A549 (cell line): ENCODE measurements around the gene ENO2.

Experiments
- EP300 ChIP-seq, 2 experiments: fragments of >200 bp; sonication (Bioruptor Twin); formaldehyde crosslinking; IDR thresholded peaks; 2 replicates in 1 of 2; 3 replicates in 1 of 2; pipeline ENCODE4 v1.6.1; 2016 to 2017
- JUNB ChIP-seq: fragments of >200 bp; sonication (Bioruptor Twin); formaldehyde crosslinking; IDR thresholded peaks from 2 replicates; pipeline ENCODE4 v1.6.1; 2016
- MYC ChIP-seq: IDR thresholded peaks from 2 replicates; pipeline ENCODE4 v1.6.1; 2012; ENCODE audit warnings: mild to moderate bottlenecking, inconsistent platforms, low read length, improper control_type of control experiment, borderline replicate concordance
- POLR2A ChIP-seq: IDR thresholded peaks from 2 replicates; pipeline ENCODE4 v1.6.1; 2012; ENCODE audit warnings: mild to moderate bottlenecking, low read length

DNA sequence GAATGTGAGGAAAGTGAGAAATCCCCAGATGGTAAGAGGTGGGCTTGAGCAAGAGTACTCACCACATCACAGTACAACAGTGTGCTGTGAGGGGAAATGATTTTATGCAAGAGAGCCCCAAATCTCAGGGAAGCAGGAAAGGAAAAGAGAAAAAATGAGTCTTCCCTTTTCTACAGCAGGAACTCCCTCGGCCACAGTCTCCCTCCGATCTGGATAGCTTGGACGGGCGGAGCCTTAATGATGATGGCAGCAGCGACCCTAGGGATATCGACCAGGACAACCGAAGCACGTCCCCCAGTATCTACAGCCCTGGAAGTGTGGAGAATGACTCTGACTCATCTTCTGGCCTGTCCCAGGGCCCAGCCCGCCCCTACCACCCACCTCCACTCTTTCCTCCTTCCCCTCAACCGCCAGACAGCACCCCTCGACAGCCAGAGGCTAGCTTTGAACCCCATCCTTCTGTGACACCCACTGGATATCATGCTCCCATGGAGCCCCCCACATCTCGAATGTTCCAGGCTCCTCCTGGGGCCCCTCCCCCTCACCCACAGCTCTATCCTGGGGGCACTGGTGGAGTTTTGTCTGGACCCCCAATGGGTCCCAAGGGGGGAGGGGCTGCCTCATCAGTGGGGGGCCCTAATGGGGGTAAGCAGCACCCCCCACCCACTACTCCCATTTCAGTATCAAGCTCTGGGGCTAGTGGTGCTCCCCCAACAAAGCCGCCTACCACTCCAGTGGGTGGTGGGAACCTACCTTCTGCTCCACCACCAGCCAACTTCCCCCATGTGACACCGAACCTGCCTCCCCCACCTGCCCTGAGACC, 21.2 kb downstream of the ENO2 start:
- TF ChIP-seq POLR2A (no peak), MYC (no peak), JUNB (no peak), EP300 (IDR thresholded peaks at IDR 0.05) (no peak)
